HepG2 (cell line): Measurements from ENCODE around the gene YY1. TPM values are rescaled to one million over a fixed set of nuclear protein-coding genes. Genes with fewer than 3 reads are reported as not detected.

Source experiments
- BRCA1 ChIP-seq: sonication (generic); formaldehyde crosslinking; IDR thresholded peaks from 2 replicates; pipeline ENCODE4 v1.4.0; 2020; ENCODE audit warnings: missing genetic modification reagents
- CBX5 ChIP-seq: sonication (generic); formaldehyde crosslinking; IDR thresholded peaks from 2 replicates; pipeline ENCODE4 v1.4.0; 2020; ENCODE audit warnings: missing genetic modification reagents, borderline replicate concordance
- CREB1 ChIP-seq, 2 experiments: fragments of 450-650 bp in 1 of 2; IDR thresholded peaks; 2 replicates each; pipeline ENCODE4 v1.6.1; 2016 to 2017; ENCODE audit warnings: control low read depth in 1 of 2, mild to moderate bottlenecking in 1 of 2, missing compliant biosample characterization in 1 of 2, missing genetic modification characterization in 1 of 2
- DMAP1 ChIP-seq: IDR thresholded peaks from 2 replicates; pipeline ENCODE4 v1.6.1; 2016
- GABPA ChIP-seq, 2 experiments: IDR thresholded peaks; 2 replicates each; pipeline ENCODE4 v1.6.1; 2011 to 2016; ENCODE audit warnings: low read depth in 2 of 2, low read length in 1 of 2, missing biosample characterization in 1 of 2, missing genetic modification characterization in 1 of 2
- GPBP1L1 ChIP-seq: sonication (generic); formaldehyde crosslinking; IDR thresholded peaks from 2 replicates; pipeline ENCODE4 v1.5.0; 2020; ENCODE audit warnings: mild to moderate bottlenecking, missing genetic modification reagents
- POLR2A ChIP-seq, 2 experiments: IDR thresholded peaks; 2 replicates each; pipeline ENCODE4 v1.6.1; 2011; ENCODE audit warnings: low read depth in 2 of 2, low read length in 2 of 2, mild to moderate bottlenecking in 1 of 2, moderate library complexity in 1 of 2; ENCODE audit not compliant: insufficient read depth in 1 of 2
- RAD21 ChIP-seq: fragments of 450-650 bp; formaldehyde crosslinking; IDR thresholded peaks from 2 replicates; pipeline ENCODE4 v1.5.0; 2020; ENCODE audit warnings: mild to moderate bottlenecking
- RELA ChIP-seq: sonication (generic); formaldehyde crosslinking; IDR thresholded peaks from 2 replicates; pipeline ENCODE4 v1.4.0; 2020; ENCODE audit warnings: missing genetic modification reagents
- TFDP1 ChIP-seq: IDR thresholded peaks from 2 replicates; pipeline ENCODE4 v1.6.1; 2016; ENCODE audit warnings: missing compliant biosample characterization, missing genetic modification reagents, borderline replicate concordance
- ZFP91 ChIP-seq: sonication (generic); formaldehyde crosslinking; IDR thresholded peaks from 2 replicates; pipeline ENCODE4 v1.9.0; 2022; ENCODE audit warnings: missing genetic modification reagents, mild to moderate bottlenecking, borderline replicate concordance
- ZNF589 ChIP-seq: sonication (generic); formaldehyde crosslinking; conservative IDR thresholded peaks from 2 replicates; pipeline ENCODE4 v1.8.0; 2022; ENCODE audit warnings: mild to moderate bottlenecking, moderate library complexity, missing genetic modification reagents
- polyA plus RNA-seq, 8 experiments: library from polyadenylated mRNA; depleted of rRNA in 3 of 8; stranded (reverse) in 7 of 8; unstranded in 1 of 8; fragments of >200 nt; fragmentation: Illumina TruSeq in 4 of 8; extraction: Trizol in 4 of 8; gene quantifications; 2 replicates each; pipeline versions ENCODE4 v1.2.1 to v1.2.3, GENCODE V29; 2011 to 2016; ENCODE audit warnings: low read depth in 4 of 8, missing spikeins in 1 of 8, mixed read lengths in 1 of 8; ENCODE audit not compliant: insufficient read depth in 1 of 8
- total RNA-seq, 5 experiments: library from RNA; depleted of rRNA; stranded (reverse); fragments of >200 nt; fragmentation: Illumina TruSeq; extraction: Trizol; gene quantifications; 2 replicates each; pipeline ENCODE4 v1.2.3, GENCODE V29; 2016; ENCODE audit warnings: low read depth in 1 of 5
- TF ChIP-seq, protein P1 (sequence below): sonication (generic); formaldehyde crosslinking; IDR thresholded peaks from 2 replicates; pipeline ENCODE4 v1.5.0; 2020; ENCODE audit warnings: missing genetic modification reagents
- TF ChIP-seq, protein P2 (sequence below): sonication (generic); formaldehyde crosslinking; IDR thresholded peaks from 2 replicates; pipeline ENCODE4 v1.4.0; 2020; ENCODE audit warnings: missing genetic modification reagents
- TF ChIP-seq, protein P3 (sequence below): sonication (generic); formaldehyde crosslinking; IDR thresholded peaks from 2 replicates; pipeline ENCODE4 v1.9.0; 2021; ENCODE audit warnings: missing genetic modification reagents, mild to moderate bottlenecking, borderline replicate concordance

YY1 gene
- total and polyA plus RNA-seq, 2 of the 13 experiments (the other 11 are each of a cell fraction or from before 2014, with no cell fraction given), result 29.4 to 68.1 TPM

GRCh38 chr14:100221533-100222223 is 17.3 kb upstream of the YY1 start (continued):
- TF ChIP-seq DMAP1 (CRISPR knock-in tag) (no peak), GABPA (IDR thresholded peaks at IDR 0.05; ENCODE audit: low read depth, low read length) (no peak), GABPA (CRISPR knock-in tag; IDR thresholded peaks at IDR 0.05; ENCODE audit: low read depth) (no peak), POLR2A (IDR thresholded peaks at IDR 0.05; ENCODE audit: insufficient read depth in 1 of 2, low read depth in 2 of 2, low read length in 2 of 2) (peak; percentile 29 to 48; a peak in 1 of 4 replicates), CREB1 (IDR thresholded peaks at IDR 0.05) (no peak), CREB1 (CRISPR knock-in tag; IDR thresholded peaks at IDR 0.05) (no peak), RELA (CRISPR knock-in tag) (no peak), TFDP1 (CRISPR knock-in tag) (no peak), BRCA1 (CRISPR knock-in tag) (no peak), ZNF589 (no peak), GPBP1L1 (CRISPR knock-in tag) (no peak), RAD21 (CRISPR knock-in tag) (no peak), CBX5 (CRISPR knock-in tag) (no peak), ZFP91 (CRISPR knock-in tag) (peak; percentile 44; the same call in 1 of the 2 replicates)
- TF ChIP-seq, protein P1, sequence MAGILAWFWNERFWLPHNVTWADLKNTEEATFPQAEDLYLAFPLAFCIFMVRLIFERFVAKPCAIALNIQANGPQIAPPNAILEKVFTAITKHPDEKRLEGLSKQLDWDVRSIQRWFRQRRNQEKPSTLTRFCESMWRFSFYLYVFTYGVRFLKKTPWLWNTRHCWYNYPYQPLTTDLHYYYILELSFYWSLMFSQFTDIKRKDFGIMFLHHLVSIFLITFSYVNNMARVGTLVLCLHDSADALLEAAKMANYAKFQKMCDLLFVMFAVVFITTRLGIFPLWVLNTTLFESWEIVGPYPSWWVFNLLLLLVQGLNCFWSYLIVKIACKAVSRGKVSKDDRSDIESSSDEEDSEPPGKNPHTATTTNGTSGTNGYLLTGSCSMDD, result no peak
- TF ChIP-seq, protein P2, sequence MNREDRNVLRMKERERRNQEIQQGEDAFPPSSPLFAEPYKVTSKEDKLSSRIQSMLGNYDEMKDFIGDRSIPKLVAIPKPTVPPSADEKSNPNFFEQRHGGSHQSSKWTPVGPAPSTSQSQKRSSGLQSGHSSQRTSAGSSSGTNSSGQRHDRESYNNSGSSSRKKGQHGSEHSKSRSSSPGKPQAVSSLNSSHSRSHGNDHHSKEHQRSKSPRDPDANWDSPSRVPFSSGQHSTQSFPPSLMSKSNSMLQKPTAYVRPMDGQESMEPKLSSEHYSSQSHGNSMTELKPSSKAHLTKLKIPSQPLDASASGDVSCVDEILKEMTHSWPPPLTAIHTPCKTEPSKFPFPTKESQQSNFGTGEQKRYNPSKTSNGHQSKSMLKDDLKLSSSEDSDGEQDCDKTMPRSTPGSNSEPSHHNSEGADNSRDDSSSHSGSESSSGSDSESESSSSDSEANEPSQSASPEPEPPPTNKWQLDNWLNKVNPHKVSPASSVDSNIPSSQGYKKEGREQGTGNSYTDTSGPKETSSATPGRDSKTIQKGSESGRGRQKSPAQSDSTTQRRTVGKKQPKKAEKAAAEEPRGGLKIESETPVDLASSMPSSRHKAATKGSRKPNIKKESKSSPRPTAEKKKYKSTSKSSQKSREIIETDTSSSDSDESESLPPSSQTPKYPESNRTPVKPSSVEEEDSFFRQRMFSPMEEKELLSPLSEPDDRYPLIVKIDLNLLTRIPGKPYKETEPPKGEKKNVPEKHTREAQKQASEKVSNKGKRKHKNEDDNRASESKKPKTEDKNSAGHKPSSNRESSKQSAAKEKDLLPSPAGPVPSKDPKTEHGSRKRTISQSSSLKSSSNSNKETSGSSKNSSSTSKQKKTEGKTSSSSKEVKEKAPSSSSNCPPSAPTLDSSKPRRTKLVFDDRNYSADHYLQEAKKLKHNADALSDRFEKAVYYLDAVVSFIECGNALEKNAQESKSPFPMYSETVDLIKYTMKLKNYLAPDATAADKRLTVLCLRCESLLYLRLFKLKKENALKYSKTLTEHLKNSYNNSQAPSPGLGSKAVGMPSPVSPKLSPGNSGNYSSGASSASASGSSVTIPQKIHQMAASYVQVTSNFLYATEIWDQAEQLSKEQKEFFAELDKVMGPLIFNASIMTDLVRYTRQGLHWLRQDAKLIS (CRISPR knock-in tag), result no peak
- TF ChIP-seq, protein P3, sequence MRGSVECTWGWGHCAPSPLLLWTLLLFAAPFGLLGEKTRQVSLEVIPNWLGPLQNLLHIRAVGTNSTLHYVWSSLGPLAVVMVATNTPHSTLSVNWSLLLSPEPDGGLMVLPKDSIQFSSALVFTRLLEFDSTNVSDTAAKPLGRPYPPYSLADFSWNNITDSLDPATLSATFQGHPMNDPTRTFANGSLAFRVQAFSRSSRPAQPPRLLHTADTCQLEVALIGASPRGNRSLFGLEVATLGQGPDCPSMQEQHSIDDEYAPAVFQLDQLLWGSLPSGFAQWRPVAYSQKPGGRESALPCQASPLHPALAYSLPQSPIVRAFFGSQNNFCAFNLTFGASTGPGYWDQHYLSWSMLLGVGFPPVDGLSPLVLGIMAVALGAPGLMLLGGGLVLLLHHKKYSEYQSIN (CRISPR knock-in tag), result no peak
